Measurements from ENCODE around the gene ME1.
"Not testable (repeated sequence)": the region's sequence is repeated elsewhere in the genome, so short reads cannot be mapped to it uniquely, and the experiment has no call there.

Gene ME1

DNA sequence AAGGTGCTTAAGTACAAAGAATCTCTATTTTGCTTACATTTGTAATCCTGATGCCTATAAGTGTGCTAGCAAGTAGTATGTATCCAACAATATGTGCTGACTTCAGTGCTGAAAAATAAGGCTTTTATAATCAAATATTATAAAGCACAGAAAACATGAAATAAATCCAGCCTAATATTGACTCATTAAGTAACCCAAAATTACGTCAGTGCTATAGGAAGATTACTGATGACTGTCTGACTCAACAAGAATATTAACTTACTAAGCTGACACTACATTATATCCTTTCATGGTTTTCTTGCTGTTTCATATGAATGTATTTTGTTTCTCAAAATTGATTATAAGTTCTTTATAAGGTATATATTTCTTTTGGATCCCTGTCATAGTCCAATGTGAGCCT, 76.1 kb downstream of the ME1 start:
- no peak for DNase-seq (ENCODE audit: low read depth, low spot score)

DNA sequence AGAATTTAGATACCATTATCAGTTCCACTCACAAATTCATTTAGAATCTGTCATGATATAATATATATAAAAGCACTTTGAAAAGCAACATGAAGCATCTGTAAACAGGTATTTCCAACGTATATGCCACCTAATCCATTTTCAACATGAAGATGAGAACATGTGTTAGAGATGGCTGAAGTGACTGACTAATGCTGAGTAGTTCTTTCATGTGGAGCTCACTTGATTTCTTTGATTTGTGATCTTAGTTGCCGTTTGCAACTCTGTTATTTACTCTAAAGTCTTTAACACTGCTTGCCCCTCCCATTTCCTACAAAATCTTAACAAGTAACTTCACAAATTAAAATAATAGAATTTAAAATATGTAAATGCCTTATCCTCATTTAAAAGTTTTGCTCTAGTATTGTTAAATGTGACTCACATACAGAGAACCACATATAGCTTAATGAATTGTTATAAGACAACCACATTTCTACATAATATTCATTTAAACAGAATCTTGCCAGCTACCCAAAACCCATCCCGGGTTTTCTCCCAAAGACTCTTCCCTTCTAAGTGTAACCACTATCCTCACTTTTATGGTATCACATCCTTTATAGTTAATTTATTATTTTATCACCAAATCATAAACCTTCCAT, 78.3 kb downstream of the ME1 start:
- DNase-seq (ENCODE audit: low read depth, low spot score) = no peak

DNA sequence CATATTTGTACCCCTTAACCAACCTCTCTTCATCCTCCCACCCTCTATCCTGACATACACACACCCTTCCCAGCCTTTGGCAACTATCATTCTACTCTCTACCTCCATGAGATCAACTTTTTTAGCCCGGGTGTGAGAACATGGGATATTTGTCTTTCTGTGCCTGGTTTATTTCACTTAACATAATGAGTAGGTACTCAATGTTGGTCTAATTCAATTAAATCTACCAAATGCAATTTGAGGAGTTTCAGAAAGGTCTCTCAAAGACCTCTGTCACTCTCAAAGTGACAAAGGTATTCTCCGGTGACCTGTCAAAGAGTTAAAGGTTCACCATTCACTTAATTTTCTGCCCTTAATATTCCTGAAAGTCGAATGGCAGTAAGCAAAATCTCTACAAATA, 87.7 kb downstream of the ME1 start:
- DNase-seq (ENCODE audit: low read depth, low spot score) = no peak

DNA sequence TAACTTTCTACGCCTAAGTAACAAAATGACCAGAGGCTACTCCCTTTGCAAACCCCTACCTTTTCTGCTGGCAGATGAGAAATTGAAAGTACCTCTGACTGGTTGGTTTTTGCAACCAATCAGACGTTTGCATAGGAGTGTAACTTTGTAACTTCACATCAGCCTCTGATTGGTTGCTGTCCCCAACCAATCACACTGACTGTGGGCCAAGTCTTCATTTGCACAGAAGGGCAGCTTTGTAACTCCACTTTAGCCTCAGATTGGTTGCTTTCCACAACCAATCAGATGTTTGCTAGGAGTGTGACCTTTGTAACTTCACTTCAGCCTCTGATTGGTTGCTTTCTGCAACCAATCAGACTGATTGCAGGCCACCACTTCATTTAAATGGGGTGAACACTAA, 89.1 kb downstream of the ME1 start:
- DNase-seq (ENCODE audit: low read depth, low spot score) = no peak

DNA sequence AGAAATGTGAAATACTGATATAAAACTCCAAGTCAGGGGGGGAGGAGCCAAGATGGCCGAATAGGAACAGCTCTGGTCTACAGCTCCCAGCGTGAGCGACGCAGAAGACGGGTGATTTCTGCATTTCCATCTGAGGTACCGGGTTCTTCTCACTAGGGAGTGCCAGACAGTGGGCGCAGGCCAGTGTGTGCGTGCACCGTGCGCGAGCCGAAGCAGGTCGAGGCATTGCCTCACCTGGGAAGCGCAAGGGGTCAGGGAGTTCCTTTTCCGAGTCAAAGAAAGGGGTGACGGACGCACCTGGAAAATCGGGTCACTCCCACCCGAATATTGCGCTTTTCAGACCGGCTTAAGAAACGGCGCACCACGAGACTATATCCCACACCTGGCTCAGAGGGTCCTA, 96.9 kb downstream of the ME1 start:
- not testable (repeated sequence) for DNase-seq (ENCODE audit: low read depth, low spot score)

DNA sequence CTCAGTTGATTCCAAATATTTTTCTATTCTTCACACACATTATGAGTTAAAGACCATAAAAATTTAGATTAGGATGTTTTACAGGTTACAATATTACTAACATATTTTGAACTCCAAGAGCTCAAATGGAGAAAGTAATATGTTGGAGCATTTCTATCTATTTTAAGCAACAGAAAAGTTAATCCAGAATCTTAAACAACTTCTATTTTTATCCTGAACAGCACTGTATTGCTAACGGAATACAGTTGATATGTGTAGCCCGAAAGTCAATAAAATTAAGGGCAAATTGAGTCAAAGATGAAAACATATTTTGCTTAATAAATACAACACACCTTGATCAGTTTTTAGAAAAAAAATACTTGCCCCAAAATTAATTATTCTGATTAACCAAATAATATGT, 97.4 kb downstream of the ME1 start:
- no peak for DNase-seq (ENCODE audit: low read depth, low spot score)

DNA sequence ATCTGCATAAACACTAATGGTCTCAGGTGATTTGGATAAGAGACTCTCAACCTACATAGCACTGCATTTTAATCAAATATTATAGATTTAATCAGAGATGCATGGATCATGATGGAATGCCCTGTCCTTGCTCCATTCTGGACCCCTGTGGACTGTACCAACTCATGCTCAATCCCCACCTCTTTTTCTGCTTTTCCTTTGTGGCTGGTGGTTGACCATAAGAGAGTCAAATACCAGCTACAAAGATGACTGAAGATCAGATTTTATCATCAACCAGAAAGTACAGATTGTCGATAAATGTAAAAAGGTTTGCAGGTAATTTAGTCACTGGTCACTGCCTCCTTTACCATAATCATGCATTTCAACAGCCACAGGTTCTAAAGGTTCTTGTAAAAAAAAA, 116.2 kb downstream of the ME1 start:
- no peak for DNase-seq (ENCODE audit: low read depth, low spot score)

DNA sequence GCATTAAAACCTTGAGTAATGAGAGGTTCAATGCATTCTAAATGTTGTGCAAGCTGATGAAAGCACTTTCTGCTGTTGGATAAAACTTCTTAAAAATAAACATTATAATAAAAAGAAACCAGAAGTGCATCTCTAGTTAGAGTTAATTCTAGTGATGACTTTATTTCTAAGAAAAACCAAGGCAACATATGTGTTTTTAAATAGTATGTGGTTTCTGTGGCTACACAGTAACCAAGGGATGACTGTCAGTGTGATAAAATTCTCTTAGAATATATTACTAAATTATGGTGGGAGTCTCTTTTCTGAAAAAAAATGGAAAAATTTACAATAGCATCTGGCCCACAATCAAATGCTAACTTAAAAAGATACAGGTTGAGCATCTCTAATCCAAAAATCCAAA, 117.0 kb downstream of the ME1 start:
- DNase-seq (ENCODE audit: low read depth, low spot score) = no peak

DNA sequence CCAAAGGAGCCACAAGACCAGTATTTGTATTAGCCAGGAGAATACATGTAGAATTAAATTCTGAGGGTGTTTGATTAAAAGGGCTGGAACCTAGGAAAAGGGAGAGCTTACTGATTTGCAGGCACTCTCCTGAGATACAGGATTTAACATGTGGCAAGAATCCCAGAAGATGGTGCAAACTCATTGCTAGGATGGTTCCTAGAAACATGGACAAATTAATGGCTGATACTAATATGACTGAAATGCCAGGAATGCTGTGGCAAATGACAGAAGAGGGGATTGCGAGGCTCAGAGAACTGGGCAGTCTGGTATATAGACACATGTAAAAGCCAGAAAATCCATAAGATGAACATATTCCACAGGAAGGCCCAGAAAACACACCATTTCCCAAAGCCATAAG, 119.6 kb downstream of the ME1 start:
- no peak for DNase-seq (ENCODE audit: low read depth, low spot score)

DNA sequence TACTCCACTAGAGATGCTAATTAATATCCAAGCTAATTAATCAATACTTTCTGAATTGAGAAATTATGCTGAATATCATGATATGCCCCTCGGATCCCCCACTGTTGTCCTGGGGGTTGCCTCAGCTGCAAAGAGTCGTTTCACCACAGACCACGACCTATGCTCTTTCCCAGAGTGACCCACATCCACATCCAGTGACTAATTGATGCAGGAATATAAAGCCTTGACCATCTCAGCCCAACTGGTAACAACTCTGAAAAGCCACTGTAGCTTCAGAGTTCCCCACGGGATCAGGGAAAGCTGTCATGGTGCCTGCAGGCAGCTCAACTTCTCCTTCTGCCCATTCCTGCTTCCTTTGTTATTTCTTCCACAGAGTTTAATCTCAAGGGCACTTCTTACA, 120.8 kb downstream of the ME1 start:
- DNase-seq (ENCODE audit: low read depth, low spot score) = no peak

DNA sequence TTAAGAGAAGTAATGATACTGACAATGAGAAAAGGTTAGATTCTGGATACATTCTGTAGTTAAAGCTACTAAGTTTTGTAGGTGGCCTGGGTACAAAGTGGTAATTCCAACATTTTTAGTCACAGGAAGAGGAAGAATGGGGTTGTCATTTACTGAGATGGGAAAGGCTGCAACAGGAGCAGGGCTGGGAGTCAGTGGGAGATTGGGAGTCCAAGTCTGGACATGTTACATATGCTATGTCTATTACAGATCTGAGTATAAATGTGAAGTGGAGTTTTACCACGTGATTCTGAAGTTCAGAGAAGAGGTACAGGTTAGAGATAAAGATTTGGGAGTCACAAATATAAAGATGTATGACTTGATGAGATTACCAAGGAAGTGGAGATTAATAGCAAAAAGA, 121.5 kb downstream of the ME1 start:
- DNase-seq (ENCODE audit: low read depth, low spot score) = no peak

DNA sequence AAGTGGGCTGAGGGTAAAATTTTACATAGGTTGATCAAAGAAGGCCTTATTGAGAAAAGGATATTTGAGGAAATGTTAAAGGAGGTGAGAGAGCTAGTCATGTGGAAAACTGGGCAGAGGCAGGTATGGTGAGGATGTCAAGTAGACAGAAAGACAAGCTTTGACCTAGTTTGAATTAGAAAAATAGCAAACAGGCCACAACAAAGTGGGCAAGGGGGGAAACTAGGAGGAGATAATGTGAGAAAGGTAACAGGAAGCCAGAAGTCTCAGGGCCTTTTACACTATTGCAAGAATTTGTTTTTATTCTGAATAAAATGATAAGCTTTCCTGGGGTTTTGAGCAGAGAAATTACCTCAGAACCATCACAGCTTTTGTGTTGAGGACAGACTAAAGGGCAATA, 122.0 kb downstream of the ME1 start:
- DNase-seq (ENCODE audit: low read depth, low spot score) = no peak

DNA sequence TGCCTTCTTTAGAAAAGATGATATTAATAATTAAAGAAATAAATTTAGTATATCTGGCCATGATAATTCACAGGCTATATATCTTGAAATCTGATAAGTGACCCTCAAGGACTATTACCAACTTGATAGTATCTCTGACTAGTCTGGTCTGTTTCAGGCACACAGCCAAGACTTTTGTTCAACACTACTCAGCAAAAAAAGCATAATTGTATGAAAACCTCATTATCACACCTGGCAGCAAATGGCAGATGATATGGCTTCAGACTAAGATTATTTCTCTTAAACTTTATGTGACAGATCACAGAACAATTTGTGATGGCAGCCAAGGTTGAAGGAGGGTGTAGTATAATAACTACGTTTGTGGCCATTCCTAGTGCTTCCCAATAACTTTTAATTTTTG, 123.0 kb downstream of the ME1 start:
- no peak for DNase-seq (ENCODE audit: low read depth, low spot score)

DNA sequence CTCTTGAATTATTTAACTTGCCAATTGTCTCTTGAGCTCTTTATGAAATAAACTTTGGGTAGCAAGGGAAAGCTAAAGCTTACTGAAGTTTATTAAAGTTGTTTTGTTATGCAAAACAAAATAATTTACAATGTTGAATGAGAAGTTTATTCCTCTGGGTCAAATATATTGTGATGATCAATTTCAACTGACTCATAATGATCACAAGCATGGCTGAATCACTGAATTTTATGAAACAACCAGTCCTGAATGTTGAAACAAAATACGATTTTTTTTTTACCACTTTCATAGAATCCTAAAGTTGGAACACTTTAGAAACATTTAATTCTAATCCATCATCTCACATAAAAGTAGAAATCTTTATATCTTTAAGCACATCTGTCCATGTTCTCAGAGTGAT, 127.4 kb downstream of the ME1 start:
- no peak for DNase-seq (ENCODE audit: low read depth, low spot score)

DNA sequence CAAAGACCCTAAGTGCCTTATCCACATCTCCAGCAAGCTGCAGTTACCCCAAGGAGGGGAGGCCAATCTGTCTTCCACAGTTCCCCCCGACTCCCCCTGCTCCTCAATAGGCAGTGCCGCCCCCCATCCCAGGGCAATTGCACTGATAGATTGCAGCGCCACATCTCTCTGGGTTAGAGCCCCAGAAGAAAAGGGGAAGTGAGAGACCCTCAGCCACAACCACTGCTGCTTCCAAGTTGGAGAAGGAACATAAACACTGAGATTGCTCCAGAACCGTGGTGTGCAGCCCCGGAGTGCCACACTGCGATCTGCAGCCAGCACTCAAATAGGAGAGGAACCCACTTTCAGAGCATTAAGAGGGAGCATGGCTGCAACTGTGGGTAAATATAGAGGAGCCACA, 136.2 kb downstream of the ME1 start:
- no peak for DNase-seq (ENCODE audit: low read depth, low spot score)

DNA sequence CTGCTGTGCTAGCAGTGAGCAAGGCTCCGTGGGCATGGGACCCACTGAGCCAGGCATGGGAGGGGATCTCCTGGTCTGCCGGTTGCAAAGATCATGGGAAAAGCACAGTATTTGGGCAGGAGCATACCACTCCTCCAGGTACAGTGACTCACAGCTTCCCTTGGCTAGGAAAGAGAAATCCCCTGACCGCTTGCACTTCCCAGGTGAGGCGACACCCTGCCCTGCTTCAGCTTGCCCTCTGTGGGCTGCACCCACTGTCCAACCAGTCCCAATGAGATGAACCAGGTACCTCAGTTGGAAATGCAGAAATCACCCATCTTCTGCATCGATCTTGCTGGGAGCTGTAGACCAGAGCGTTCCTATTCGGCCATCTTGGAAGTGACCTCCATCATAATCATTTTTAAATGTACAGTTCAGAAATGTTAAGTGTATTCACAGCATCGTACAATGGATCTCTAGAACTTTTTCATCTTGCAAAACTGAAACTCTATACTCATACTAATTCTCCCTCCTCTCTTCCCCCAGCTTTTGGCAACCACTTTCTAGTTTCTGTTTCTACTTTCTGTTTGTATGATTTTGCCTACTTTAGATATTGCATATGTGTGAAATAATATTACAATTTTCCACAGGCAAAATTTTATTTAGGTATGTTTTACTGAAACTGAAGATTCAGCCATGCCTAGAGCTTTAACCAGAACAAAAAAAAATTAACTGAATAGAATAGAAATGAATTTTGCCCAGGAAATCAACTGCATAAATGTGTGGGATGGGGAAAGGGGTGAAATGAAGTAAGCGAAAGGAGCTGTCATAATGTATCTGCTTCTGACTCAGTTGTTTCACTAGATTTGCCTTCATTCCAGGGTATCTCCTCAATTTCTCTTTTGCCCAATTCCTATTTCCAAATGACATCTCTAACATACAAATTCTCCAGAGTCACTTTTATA, 137.7 kb downstream of the ME1 start:
- DNase-seq (ENCODE audit: low read depth, low spot score) = no peak

DNA sequence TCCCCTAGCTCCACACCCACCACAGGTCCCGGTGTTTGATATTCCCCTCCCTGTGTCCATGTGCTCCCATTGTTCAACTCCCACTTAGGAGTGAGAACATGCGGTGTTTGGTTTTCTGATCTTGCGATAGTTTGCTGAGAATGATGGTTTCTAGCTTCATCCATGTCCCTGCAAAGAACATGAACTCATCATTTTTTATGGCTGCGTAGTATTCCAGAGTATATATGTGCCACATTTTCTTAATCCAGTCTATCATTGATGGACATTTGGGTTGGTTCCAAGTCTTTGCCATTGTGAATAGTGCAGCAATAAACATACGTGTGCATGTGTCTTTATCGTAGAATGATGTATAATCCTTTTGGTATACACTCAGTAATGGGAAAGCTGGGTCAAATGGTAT, 143.6 kb downstream of the ME1 start:
- DNase-seq (ENCODE audit: low read depth, low spot score) = not testable (repeated sequence)

DNA sequence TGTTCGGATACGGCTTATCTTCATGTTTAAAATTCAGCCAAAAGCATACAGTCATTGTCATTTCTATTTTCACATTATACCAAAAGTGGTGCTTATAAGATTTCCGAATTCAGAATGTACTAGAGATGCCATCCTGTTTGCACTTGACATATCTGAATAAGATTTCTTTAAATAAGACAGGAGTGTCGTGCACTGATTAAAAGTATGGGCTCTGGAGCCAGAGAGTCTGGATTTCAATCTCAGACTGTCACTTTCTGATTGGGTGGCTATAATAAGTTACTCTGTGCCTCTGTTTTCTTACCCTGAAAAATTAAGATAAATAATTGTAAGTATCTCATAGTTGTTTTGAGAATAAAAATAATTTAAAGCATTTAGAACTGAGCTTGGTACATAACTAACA, 144.9 kb downstream of the ME1 start:
- DNase-seq (ENCODE audit: low read depth, low spot score) = no peak

DNA sequence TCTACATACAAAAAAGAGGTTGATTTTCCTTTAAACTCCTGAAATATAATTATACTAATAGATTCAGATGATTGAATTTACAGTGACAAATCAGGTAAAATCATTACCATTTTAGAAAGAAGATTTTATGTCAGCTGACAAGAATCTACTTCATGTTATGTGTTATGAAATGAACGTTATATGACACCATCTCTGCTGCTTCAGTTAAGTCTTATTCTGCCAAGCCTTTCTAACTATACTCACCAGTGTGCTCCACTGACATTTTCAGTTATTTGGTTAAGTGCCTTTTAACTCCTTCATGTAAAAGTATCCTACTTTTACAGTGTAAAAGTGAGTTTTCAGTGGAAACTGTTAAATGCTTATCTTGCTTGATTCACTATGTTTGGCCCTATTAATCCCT, 157.3 kb downstream of the ME1 start:
- DNase-seq (ENCODE audit: low read depth, low spot score) = no peak

DNA sequence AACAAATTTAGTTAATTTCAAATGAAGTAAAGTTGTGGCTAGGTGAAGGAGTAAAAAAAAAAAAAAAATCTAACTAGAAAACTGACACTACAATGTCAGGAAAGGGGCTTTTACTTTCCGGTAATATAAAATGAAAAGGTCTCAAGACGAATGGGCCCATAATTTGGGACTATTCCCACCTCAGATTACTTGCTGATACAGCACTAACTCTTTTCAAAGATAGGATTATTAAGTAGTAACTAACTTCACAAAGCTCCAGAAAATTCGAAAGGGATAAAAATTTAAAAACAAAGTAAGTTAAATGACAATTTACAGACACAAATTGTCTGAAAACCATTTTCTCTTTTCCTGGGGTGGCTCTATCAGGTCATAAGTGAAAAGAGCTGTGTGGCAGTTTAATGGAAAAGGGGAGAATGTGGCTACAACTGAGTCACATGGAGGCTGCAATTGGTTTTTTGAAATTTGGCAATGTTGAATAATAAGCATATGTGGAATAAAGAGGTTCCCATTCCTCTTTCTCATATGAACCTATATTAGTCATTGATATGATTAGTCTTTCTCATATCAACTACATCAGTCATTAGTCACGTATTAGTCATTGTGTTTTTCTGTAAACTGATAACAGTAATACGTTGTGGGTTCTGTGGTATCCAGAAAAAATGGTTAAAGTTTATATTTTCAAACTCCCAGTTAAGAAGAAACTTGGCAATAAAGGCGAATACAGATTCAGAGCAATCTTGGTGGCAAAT, 159.7 kb downstream of the ME1 start:
- no peak for DNase-seq (ENCODE audit: low read depth, low spot score)

DNA sequence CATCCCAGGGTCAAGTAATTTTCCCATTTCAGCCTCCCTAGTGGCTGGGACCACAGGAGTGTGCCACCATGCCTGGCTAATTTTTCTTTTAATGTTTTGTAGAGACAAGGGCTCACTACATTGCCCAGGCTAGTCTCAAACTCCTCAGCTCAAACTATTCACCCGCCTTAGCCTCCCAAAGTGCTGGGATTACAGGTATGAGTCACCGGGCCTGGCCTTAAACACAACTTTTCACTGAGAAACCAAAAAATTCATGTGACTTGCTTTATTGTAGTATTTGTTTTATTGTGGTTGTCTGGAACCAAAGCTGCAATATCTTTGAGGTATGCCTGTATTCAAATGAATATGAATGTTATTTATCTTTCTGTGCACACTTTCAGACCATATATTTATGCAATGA, 165.5 kb downstream of the ME1 start:
- no peak for DNase-seq (ENCODE audit: low read depth, low spot score)

DNA sequence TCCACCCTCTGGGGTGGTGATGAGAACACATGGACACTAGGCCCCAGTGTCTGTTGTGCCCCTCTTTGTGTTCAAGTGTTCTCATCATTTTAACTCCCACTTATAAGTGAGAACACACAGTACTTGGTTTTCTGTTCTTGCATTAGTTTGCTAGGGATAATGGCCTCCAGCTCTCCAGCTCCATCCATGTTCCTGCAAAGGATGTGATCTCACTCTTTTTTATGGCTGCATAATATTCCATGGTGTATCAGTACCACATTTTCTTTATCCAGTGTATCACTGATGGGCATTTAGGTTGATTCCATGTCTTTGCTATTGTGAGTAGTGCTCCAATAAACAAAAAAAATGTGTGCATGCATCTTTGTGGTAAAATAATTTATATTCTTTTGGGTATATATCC, 170.3 kb downstream of the ME1 start:
- DNase-seq (ENCODE audit: low read depth, low spot score) = no peak

DNA sequence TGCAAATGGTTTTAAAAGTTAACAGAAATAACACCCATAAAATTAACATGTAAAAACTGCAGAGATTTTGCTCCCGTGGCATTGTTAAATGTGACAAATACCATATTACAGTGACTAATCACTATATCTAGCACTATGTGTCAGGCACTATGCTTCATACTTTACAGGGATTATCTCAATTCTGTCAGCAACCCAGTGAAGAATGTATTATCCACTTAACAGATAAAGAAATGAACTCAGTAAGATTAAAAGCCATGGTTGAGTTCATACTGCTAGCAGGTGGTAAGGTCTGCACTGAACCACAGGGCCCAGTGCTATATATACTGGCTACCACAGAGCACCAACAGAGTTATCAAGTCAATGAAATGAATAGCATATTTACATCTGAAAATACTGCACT, 172.3 kb downstream of the ME1 start:
- DNase-seq (ENCODE audit: low read depth, low spot score) = no peak

Data from activated naive CD8-positive, alpha-beta T cell treated with anti-CD3 and anti-CD28 coated beads, Interleukin-2, amount 50 U/mL, for 16 hours (primary cell).